PFSK-1 (cell line): ENCODE data around the gene PAX1. TPM values are rescaled to one million over a fixed set of nuclear protein-coding genes. Genes with fewer than 3 reads are reported as not detected.

Experiments used
- FOXP2 ChIP-seq: optimal IDR thresholded peaks from 2 replicates; pipeline ENCODE3; 2011; ENCODE audit warnings: borderline replicate concordance, control low read depth, inconsistent platforms; ENCODE audit not compliant: insufficient read depth; ENCODE audit errors: extremely low read length, extremely low read depth
- POLR2AphosphoS5 ChIP-seq: IDR thresholded peaks from 2 replicates; pipeline ENCODE4 v1.6.1; 2012; ENCODE audit warnings: low read depth, mild to moderate bottlenecking, control low read depth, low read length, moderate library complexity
- SIN3A ChIP-seq: IDR thresholded peaks from 2 replicates; pipeline ENCODE4 v1.6.1; 2012; ENCODE audit warnings: mild to moderate bottlenecking, low read length, moderate library complexity, borderline replicate concordance; ENCODE audit not compliant: insufficient read depth
- TAF1 ChIP-seq: IDR thresholded peaks from 2 replicates; pipeline ENCODE4 v1.6.1; 2012; ENCODE audit warnings: low read length, control low read depth, borderline replicate concordance; ENCODE audit not compliant: insufficient read depth
- polyA plus RNA-seq: library from polyadenylated mRNA; unstranded; fragments of >200 nt; gene quantifications from one replicate; pipeline ENCODE4 v1.2.1, GENCODE V29; 2012; ENCODE audit warnings: low read depth, missing spikeins; ENCODE audit not compliant: insufficient read length
- TF ChIP-seq, protein P1 (sequence below), 2 experiments: IDR thresholded peaks; 2 replicates each; pipeline versions ENCODE4 v1.6.1 to v1.8.0; 2011 to 2012; ENCODE audit warnings: low read depth in 2 of 2, low read length in 2 of 2, control low read depth in 1 of 2, inconsistent platforms in 1 of 2, mild to moderate bottlenecking in 1 of 2, moderate library complexity in 1 of 2; ENCODE audit not compliant: insufficient read depth in 1 of 2

Gene PAX1
- not detected for polyA plus RNA-seq

DNA sequence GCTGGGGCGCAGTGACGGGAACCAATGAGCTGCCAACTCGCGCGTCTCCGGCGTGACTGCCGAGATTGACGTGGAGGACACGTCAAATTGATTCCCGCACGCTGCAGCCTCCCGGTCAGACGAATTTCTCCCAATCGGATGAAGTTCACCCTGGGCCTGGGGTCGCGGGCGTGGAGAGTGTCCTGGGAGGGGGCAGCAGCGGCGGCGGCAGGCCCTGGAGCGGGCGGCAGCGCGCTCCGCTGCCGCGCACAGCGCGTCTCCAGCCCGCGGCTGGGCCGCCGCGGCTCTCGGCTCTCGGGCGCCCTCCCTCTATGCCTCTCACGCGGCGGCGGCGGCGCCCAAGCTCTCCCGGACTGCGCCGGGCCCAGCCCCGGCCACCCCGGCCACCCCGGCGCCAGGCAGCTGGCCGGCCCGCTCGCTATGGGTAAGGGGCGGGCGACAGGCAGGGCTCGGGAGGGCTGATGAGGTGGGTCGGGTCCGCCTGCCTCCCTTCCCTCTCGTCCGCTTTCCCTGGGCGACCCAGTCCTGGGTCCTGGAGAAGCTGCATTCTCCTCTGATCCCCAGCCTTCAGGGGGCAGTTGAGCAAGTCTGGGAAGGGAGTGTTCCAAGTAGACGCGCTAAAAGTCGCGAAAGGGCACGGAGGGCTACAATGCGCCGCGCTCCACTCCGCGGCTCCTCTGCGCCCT, at the start of gene PAX1:
PAX1 (plus strand) TSS at position 90 of the 686 bp plus-strand sequence; CDS start at position 139, 49 bp downstream.
- TF ChIP-seq TAF1: no peak
- TF ChIP-seq, protein P1, sequence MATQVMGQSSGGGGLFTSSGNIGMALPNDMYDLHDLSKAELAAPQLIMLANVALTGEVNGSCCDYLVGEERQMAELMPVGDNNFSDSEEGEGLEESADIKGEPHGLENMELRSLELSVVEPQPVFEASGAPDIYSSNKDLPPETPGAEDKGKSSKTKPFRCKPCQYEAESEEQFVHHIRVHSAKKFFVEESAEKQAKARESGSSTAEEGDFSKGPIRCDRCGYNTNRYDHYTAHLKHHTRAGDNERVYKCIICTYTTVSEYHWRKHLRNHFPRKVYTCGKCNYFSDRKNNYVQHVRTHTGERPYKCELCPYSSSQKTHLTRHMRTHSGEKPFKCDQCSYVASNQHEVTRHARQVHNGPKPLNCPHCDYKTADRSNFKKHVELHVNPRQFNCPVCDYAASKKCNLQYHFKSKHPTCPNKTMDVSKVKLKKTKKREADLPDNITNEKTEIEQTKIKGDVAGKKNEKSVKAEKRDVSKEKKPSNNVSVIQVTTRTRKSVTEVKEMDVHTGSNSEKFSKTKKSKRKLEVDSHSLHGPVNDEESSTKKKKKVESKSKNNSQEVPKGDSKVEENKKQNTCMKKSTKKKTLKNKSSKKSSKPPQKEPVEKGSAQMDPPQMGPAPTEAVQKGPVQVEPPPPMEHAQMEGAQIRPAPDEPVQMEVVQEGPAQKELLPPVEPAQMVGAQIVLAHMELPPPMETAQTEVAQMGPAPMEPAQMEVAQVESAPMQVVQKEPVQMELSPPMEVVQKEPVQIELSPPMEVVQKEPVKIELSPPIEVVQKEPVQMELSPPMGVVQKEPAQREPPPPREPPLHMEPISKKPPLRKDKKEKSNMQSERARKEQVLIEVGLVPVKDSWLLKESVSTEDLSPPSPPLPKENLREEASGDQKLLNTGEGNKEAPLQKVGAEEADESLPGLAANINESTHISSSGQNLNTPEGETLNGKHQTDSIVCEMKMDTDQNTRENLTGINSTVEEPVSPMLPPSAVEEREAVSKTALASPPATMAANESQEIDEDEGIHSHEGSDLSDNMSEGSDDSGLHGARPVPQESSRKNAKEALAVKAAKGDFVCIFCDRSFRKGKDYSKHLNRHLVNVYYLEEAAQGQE (IDR thresholded peaks at IDR 0.05; ENCODE audit: insufficient read depth in 1 of 2, low read depth in 2 of 2, low read length in 2 of 2): no peak
- no peak for TF ChIP-seq SIN3A
- TF ChIP-seq FOXP2: no peak

DNA sequence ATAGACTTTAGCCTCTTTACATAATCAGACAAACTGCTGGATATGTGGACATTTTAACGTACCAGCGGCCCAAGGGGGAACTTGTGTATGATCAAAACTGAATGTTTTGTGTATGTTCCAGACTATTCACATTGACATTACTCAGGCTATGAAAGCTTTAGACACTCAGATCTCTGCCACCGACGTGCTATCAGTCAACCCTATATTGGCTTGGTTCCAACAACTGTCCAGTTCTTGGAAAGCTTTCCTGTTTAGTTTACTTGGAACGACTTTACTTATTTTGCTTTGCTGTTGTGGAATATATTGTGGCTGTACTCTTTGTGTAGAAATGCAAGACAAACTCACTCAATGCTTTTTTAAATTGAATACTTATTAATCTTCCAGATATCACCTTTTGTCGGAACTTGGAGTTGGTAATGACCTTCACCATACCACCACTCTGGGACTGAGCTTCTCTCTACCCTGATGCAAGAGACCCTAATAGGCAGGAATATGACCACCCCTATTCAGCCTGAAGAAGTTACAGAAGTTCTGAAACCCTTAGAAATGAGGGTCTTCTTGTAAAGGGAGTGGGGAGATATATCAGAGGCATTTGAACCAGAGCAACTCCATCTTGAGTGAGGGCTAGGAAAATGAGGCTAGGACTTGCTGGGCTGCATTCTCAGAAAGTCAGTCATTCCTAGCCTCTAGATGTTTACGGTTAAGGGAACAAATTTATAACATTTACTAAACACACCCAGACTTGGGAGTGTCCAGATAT, 49.0 kb upstream of the PAX1 start:
- TF ChIP-seq FOXP2 (no peak), POLR2AphosphoS5 (no peak), TAF1 (no peak), SIN3A (no peak)

DNA sequence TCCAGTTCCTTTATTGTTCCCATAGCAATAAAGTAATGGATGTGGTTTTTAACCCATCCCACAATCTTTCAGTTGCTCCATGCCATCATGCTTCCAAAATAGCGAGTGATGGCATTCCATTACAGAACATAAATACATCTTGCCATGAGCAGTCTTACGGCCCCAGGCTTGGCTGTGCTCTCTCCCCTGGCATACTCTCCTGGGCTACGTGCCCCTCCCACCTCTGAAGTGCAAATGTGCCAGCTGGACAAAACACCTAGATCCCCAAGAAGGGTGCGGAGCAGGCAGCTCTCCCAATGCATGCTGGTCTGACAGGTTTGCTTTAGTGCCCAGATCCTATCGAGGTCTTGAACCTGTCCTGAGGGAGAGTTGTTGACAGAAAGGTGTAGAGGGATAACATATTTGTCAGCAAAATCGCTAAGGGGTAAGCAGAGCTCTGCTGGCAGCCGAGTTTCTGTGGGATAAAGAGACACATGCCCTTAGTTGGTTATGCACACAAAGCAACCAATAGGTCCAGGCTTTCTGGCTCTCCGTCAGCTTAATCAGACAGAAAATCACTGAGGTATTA, 43.9 kb upstream of the PAX1 start:
- TF ChIP-seq TAF1: no peak
- TF ChIP-seq, protein P1 (IDR thresholded peaks at IDR 0.05; ENCODE audit: insufficient read depth in 1 of 2, low read depth in 2 of 2, low read length in 2 of 2): no peak
- no peak for TF ChIP-seq SIN3A
- no peak for TF ChIP-seq FOXP2
- TF ChIP-seq POLR2AphosphoS5: no peak

DNA sequence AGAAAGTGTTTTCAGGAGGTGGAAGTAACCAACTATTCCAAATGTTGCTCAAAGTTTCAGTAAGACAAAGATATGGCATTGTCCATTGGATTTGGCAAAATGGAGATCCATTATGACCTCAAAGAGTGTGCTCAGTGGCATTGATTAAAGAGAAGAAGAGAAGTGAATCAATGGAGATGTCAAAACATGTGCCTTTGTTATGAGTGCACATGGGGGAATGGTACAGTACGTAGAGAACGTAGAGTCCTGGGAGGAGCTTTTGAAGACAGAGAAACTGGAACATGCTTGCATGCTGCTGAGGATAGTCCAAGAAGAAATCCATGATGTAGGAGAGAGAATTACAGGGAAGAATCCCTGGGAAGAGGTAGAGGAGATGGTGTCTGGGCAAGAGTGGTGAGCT, 42.0 kb upstream of the PAX1 start:
- TF ChIP-seq SIN3A (no peak), FOXP2 (no peak), TAF1 (no peak), POLR2AphosphoS5 (no peak)
- TF ChIP-seq, protein P1 (IDR thresholded peaks at IDR 0.05; ENCODE audit: insufficient read depth in 1 of 2, low read depth in 2 of 2, low read length in 2 of 2): no peak

DNA sequence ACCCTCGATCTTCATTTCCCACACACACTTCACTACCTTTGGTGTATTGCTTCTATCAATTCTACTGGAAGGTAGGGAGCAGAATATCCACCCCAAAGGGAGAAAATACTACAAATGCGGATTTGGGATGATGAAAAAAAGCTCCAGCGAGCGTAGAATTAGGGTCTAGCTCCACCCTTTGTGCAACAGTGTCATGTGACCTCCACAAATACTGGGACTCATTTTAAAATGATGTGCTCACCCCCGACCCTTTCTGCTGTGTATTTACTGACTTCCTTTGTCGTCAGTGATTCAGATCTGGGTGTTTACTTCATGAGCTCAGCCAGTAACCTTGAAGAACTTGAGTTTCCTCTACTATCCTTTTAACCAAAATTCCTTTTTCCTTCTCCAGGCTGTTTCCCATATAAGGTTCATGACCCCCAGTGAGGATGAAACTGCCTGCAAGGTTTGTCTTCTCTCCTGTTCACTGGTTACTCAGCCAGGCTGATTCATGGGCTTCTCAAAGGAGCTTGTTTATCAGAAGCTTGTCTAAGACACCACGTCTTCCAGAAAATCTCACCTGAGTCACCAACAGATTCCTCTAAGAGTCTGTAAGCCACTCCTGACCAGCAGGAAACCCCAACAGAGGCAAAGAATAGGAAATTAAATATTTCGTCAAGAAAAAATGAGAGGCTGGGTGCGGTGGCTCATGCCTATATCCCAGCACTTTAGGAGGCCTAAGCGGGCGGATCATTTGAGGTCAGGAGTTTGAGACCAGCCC, 39.6 kb upstream of the PAX1 start:
- no peak for TF ChIP-seq SIN3A
- no peak for TF ChIP-seq TAF1
- TF ChIP-seq FOXP2: no peak
- TF ChIP-seq, protein P1 (IDR thresholded peaks at IDR 0.05; ENCODE audit: insufficient read depth in 1 of 2, low read depth in 2 of 2, low read length in 2 of 2): no peak
- no peak for TF ChIP-seq POLR2AphosphoS5
